Smooth muscle cell (in vitro differentiated cells): ENCODE results near the gene WSCD2. TPM values are rescaled to one million over a fixed set of nuclear protein-coding genes. Genes with fewer than 3 reads are reported as not detected.

Experiments used
- DNase-seq: peaks from one replicate; lab custom pipeline; 2025; ENCODE audit not compliant: unreplicated experiment; lab: John Stamatoyannopoulos, UW
- H2AFZ ChIP-seq: fragments of 200-600 bp; sonication (generic); 2 replicates; pipeline ENCODE4 v1.6.0; 2016; ENCODE audit warnings: antibody characterized with exemption, low read depth, mild to moderate bottlenecking
- H3F3A ChIP-seq: fragments of 200-600 bp; sonication (generic); 2 replicates; pipeline ENCODE4 v1.6.0; 2017; ENCODE audit warnings: antibody characterized with exemption, low read depth
- H3K27ac ChIP-seq: fragments of 200-600 bp; sonication (generic); 2 replicates; pipeline ENCODE4 v1.5.1; 2016; ENCODE audit warnings: low read depth, mild to moderate bottlenecking
- H3K27me3 ChIP-seq: fragments of 200-600 bp; sonication (generic); 2 replicates; pipeline ENCODE4 v1.6.1; 2016; ENCODE audit warnings: low read depth, mild to moderate bottlenecking
- H3K36me3 ChIP-seq: fragments of 200-600 bp; sonication (generic); 2 replicates; pipeline ENCODE4 v1.5.1; 2016; ENCODE audit warnings: low read depth
- H3K4me1 ChIP-seq: fragments of 200-600 bp; sonication (generic); 2 replicates; pipeline ENCODE4 v1.5.1; 2016; ENCODE audit warnings: low read depth
- H3K4me2 ChIP-seq: fragments of 200-600 bp; sonication (generic); 2 replicates; pipeline ENCODE4 v1.6.0; 2016; ENCODE audit warnings: mild to moderate bottlenecking
- H3K4me3 ChIP-seq: fragments of 200-600 bp; sonication (generic); 2 replicates; pipeline ENCODE4 v1.5.1; 2016; ENCODE audit warnings: mild to moderate bottlenecking
- H3K79me2 ChIP-seq: fragments of 200-600 bp; sonication (generic); 2 replicates; pipeline ENCODE4 v1.6.0; 2016; ENCODE audit warnings: low read depth, mild to moderate bottlenecking
- H3K9ac ChIP-seq: fragments of 200-600 bp; sonication (generic); 2 replicates; pipeline ENCODE4 v1.6.0; 2016; ENCODE audit warnings: low read depth
- H3K9me3 ChIP-seq: fragments of 200-600 bp; sonication (generic); replicated peaks from 2 replicates; pipeline ENCODE4 v1.5.1; 2016; ENCODE audit warnings: low read depth
- H4K20me1 ChIP-seq: fragments of 200-600 bp; sonication (generic); 2 replicates; pipeline ENCODE4 v1.6.0; 2016; ENCODE audit warnings: low read depth
- WGBS: methylation state at CpG from one replicate; pipeline ENCODE4 v1.1.7; 2016; ENCODE audit warnings: low lambda C conversion rate; 5-methylcytosine and 5-hydroxymethylcytosine counted together
- polyA plus RNA-seq: library from polyadenylated mRNA; unstranded; fragments of >200 nt; fragmentation: Nextera tagmentation; extraction: Ambion mirVana; gene quantifications from 2 replicates; pipeline ENCODE4 v1.2.1, GENCODE V29; 2016
- total RNA-seq: library from RNA; depleted of rRNA; stranded (reverse); fragments of >200 nt; gene quantifications from 2 replicates; pipeline ENCODE4 v1.2.3, GENCODE V29; 2014
- TF ChIP-seq, protein P1 (sequence below): fragments of 200-600 bp; sonication (generic); IDR thresholded peaks from 2 replicates; pipeline ENCODE4 v1.5.1; 2017; ENCODE audit warnings: borderline replicate concordance, mild to moderate bottlenecking, antibody characterized with exemption; ENCODE audit not compliant: insufficient read depth, poor library complexity, severe bottlenecking

Gene WSCD2
- total and polyA plus RNA-seq, 2 experiments from 2014 or later: 0.13 TPM

DNA sequence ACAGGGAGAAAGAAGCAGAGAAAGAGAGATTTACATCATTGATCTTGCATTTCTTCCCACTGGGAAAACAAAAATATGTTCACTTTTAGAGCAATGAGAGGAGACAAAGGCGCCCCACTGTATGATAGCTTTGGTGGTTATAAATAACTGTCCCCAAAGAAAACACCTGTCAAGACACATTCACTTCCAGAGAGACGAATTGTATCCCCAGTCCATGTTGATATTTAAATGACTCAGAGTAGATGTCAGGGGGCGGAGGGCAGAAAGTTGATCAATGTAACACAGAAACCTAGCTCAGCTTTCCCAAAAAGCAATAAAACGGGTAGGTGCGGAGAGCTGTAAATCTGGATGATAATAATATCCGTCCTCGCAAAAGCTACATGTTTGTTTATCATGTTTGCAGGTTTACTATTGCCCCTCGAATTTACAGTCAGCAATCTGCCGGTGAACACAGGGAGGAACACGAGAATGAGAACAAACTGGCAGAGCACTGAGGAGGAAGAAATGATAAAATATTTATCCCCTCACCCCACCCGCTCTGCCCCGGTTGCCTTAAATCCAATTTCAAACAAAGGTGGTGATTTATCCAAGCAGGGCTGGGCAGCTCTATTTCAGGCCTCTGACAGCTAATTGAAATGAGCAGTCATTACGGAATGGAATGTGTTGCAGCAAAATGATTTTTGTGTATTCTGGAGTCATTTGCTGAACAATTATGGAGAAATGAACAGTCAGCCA, 125.6 kb downstream of the WSCD2 start:
- Histone ChIP-seq H3K79me2 (no peaks in the 10 kb centered on the region), H3K9me3 (no peaks in the 10 kb centered on the region), H3K27ac (no peak overlapping the region), H3K4me1 (peaks cover 9% of the 10 kb centered on the region), H3K4me2 (no peak overlapping the region), H3K36me3 (no peaks in the 10 kb centered on the region), H3K9ac (no peak overlapping the region), H4K20me1 (no peaks in the 10 kb centered on the region), H2AFZ (no peak overlapping the region), H3F3A (no peaks in the 10 kb centered on the region), H3K27me3 (no peaks in the 10 kb centered on the region), H3K4me3 (no peak overlapping the region)
- TF ChIP-seq, protein P1, sequence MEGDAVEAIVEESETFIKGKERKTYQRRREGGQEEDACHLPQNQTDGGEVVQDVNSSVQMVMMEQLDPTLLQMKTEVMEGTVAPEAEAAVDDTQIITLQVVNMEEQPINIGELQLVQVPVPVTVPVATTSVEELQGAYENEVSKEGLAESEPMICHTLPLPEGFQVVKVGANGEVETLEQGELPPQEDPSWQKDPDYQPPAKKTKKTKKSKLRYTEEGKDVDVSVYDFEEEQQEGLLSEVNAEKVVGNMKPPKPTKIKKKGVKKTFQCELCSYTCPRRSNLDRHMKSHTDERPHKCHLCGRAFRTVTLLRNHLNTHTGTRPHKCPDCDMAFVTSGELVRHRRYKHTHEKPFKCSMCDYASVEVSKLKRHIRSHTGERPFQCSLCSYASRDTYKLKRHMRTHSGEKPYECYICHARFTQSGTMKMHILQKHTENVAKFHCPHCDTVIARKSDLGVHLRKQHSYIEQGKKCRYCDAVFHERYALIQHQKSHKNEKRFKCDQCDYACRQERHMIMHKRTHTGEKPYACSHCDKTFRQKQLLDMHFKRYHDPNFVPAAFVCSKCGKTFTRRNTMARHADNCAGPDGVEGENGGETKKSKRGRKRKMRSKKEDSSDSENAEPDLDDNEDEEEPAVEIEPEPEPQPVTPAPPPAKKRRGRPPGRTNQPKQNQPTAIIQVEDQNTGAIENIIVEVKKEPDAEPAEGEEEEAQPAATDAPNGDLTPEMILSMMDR: no peak
- DNase-seq: no peak
- 80% methylated on average over 13 of the region's 13 CpGs for WGBS

DNA sequence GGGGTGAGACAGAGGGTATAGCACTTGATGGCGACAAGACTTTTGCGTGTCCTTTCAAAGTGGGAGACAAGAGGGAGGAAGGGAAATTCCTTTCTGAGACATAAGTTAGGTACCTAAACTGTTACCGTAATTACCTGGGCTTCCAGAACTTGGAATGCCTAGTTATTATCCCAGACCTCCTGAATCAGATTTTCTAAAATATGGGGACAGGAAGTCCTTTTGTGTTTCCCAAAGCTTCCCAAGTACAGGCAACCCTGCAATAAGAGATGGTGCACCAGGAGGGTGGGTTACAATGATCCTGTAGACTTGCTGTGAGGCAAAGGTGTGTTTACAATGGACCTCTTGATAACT, 126.1 kb downstream of the WSCD2 start:
- H3K9me3 ChIP-seq: no peaks in the 10 kb centered on the region
- peaks cover 9% of the 10 kb centered on the region for H3K4me1 ChIP-seq
- H4K20me1 ChIP-seq: no peaks in the 10 kb centered on the region
- H3F3A ChIP-seq: no peaks in the 10 kb centered on the region
- H3K79me2 ChIP-seq: no peaks in the 10 kb centered on the region
- H3K27ac ChIP-seq: no peak overlapping the region
- no peak overlapping the region for H3K4me3 ChIP-seq
- no peak overlapping the region for H3K9ac ChIP-seq
- H3K4me2 ChIP-seq: no peak overlapping the region
- WGBS: 86% methylated on average over 3 of the region's 3 CpGs
- no peaks in the 10 kb centered on the region for H3K36me3 ChIP-seq
- DNase-seq: no peak
- H2AFZ ChIP-seq: no peak overlapping the region
- TF ChIP-seq, protein P1: no peak
- no peaks in the 10 kb centered on the region for H3K27me3 ChIP-seq

GRCh38 chr12:108257004-108257403, 127.9 kb downstream of the WSCD2 start:
- Histone ChIP-seq H3F3A (no peaks in the 10 kb centered on the region), H3K4me3 (no peak overlapping the region), H2AFZ (no peak overlapping the region), H3K4me2 (no peak overlapping the region), H3K27me3 (no peaks in the 10 kb centered on the region), H3K36me3 (no peaks in the 10 kb centered on the region), H4K20me1 (no peaks in the 10 kb centered on the region), H3K9me3 (peaks cover 5% of the 10 kb centered on the region), H3K9ac (no peak overlapping the region), H3K4me1 (peaks cover 9% of the 10 kb centered on the region), H3K79me2 (no peaks in the 10 kb centered on the region), H3K27ac (no peak overlapping the region)
- WGBS: 60% methylated on average over 3 of the region's 3 CpGs
- TF ChIP-seq, protein P1: no peak
- DNase-seq: no peak

DNA sequence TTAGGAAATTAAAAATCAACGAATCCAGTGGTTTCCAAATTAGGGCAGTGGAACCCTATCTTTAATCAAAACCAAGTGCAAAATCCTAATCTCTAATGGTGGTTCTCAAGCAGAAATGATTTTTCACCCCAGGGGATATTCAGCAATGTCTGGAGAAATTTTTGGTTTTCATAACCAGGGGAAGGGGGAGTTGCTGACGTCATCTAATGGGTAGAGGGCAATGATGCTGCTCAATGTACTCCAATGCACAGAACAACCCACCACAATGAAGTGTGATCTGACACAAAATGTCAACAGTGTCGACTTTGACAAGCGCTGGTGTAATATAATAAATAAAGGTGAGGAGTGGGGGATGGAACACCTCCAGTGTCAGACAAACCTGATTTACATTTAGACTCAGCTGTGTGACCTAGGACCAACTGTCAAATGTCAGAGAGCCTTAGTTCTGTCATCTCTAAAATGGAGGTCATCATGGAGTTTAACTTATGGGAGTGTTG, 128.6 kb downstream of the WSCD2 start:
- Histone ChIP-seq H3K9me3 (peaks cover 5% of the 10 kb centered on the region), H3K27me3 (no peaks in the 10 kb centered on the region), H3K4me2 (no peak overlapping the region), H3F3A (no peaks in the 10 kb centered on the region), H3K9ac (no peak overlapping the region), H3K4me3 (no peak overlapping the region), H2AFZ (no peak overlapping the region), H3K79me2 (no peaks in the 10 kb centered on the region), H4K20me1 (no peaks in the 10 kb centered on the region), H3K36me3 (no peaks in the 10 kb centered on the region), H3K27ac (no peak overlapping the region), H3K4me1 (peaks cover 9% of the 10 kb centered on the region)
- TF ChIP-seq, protein P1: no peak
- no peak for DNase-seq
- WGBS: 90% methylated on average over 4 of the region's 4 CpGs
